ACHN (cell line): ENCODE measurements around the gene ACP3.
"Not testable (repeated sequence)": the region's sequence is repeated elsewhere in the genome, so short reads cannot be mapped to it uniquely, and the experiment has no call there.

ENCODE experiments used
- DNase-seq: peaks from one replicate; pipeline ENCODE4 v3.0.0-alpha.2; 2015
- in situ Hi-C: cut with HindIII; loops from 2 replicates; pipeline ENCODE4 v1.10.0; 2017; ENCODE audit warnings: low sequenced_read_pairs, low pct_ligation_motif_present, low pct_unique_long_range_greater_than_20kb

Gene ACP3, protein sequence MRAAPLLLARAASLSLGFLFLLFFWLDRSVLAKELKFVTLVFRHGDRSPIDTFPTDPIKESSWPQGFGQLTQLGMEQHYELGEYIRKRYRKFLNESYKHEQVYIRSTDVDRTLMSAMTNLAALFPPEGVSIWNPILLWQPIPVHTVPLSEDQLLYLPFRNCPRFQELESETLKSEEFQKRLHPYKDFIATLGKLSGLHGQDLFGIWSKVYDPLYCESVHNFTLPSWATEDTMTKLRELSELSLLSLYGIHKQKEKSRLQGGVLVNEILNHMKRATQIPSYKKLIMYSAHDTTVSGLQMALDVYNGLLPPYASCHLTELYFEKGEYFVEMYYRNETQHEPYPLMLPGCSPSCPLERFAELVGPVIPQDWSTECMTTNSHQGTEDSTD

DNA sequence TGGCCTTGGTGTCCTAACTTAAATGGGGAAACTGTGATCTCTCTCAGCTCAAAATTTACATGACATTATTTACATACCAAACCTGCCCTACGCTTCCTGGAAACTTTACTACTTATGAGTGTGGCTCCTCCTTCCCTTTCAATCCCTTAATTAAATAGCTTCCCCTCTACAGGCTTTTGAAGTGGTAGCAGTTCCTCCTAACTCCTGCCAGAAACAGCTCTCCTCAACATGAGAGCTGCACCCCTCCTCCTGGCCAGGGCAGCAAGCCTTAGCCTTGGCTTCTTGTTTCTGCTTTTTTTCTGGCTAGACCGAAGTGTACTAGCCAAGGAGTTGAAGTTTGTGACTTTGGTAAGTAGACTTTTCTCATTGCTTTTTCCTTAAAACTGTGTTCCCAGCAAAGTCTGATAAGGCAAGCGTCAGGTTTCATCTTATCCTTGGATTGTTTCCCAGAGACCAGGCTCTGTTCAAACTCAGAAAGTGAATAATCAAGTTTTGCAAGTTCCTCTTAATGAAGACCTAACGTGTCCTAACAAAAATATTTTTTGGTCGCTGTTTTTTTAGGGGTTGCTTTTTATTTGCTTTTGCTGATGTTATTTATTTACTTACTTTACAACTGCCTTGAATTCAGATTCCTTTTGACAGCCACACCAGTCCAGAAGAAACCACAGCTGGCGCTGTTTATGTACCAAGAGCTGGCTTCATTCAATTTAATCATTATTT lies at the start of gene ACP3:
ACP3 (plus strand) TSS at position 179 of the 720 bp plus-strand sequence; CDS start at position 229, 50 bp downstream.
- no peak for DNase-seq
- in situ Hi-C loops, result no loop called here

DNA sequence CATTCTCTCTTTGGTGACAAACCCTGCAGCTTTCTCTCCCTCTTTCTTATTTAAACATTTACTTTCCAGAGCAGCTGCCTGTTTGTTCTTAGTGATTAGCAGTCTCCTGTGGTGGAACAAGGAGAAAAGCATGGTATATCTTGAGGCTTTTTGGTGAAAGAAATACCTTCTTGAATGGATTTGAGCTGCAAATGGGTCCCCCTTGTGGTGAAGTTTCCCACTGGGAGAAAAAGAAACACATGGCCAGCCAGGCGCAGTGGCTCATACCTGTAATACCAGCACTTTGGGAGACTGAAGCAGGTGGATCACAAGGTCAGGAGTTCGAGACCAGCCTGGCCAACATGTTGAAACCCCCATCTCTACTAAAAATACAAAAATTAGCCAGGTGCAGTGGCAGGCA lies 48.3 kb upstream of the ACP3 start:
- in situ Hi-C loops, result no loop called here
- DNase-seq, result peak; percentile 17

DNA sequence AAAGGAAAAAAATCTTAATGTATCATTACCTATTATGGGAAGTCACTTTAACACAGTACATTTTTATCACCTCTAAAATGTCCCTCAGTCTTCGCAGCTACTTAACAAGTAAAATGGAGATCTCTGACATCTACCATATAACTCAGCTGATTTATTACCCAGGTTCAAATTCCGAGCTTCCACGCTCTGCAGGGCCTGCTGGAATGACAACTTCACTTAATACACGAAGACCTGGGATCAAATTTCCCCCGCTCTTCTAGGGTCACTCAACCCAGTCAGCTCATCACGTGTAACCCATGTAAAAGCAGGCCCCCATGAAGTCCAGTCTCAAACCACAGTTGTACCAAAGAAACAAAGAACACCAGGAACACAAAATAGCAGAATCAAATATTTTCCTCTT lies 44.2 kb upstream of the ACP3 start:
- in situ Hi-C loops, result no loop called here
- DNase-seq, result no peak

DNA sequence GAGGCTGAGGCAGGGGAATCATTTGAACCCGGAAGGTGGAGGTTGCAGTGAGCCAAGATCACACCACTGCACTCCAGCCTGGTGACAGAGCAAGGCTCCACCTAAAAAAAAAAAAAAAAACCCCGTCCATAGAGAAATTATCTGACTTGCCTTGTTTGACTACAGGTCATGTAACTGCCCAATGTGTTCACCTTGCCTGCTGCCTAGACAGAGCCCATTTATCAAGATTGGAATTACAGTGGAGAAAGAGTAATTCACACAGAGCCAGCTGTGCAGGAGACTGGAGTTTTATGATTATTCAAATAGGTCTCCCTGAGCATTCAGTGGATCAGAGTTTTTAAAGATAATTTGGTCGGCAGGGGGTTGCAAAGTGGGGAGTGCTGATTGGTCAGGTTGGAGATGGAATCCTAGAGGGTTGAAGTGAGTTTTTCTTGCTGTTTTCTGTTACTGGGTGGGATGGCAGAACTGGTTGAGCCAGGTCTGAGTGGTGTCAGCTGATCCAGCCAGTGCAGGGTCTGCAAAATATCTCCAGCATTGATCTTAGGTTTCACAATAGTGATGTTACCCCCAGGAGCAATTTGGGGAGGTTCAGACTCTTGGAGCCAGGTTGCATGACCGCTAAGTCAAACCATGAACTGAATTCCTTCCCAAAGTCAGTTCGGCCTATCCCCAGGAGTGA lies 40.8 kb upstream of the ACP3 start:
- DNase-seq, result no peak
- in situ Hi-C loops, result no loop called here

DNA sequence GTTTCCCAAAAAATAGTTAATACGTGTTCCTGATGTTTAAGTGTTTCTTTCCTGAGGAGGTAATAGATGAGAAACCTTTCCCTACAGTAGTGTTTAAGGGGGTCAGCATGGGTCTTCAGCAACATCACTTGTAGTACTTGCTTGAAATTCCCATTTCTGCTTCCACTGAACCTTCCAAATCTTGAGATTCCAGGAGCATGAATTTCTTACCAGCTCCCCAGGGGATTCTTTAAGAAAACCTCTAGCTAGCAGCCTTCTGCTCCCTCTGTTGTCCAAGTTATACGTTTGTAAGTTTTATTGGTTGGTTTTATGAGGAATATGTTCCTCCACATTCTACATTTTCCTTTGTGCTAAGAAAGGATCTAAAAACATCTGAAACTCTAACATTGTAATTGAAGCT lies 38.2 kb upstream of the ACP3 start:
- DNase-seq, result no peak
- in situ Hi-C loops, result no loop called here

DNA sequence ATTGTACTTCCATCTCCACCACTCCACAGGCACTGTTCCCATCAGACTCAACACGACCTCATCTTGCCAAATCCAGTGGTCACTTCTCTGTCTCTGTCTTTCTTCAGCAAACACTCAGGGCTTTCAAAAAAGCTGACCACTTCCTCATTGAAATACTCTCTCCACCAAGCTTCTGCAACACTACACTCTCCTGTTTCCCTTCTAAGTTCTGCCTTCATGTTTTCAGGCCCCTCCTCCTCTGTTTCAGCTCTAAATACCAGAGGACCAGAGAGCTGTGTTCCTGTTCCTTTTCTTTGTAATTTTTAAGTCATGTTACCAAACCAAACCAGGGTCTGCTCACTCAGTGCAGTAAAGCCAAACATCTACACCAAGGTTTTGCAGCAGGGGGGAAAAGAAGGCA lies 33.8 kb upstream of the ACP3 start:
- no peak for DNase-seq
- in situ Hi-C loops, result no loop called here

DNA sequence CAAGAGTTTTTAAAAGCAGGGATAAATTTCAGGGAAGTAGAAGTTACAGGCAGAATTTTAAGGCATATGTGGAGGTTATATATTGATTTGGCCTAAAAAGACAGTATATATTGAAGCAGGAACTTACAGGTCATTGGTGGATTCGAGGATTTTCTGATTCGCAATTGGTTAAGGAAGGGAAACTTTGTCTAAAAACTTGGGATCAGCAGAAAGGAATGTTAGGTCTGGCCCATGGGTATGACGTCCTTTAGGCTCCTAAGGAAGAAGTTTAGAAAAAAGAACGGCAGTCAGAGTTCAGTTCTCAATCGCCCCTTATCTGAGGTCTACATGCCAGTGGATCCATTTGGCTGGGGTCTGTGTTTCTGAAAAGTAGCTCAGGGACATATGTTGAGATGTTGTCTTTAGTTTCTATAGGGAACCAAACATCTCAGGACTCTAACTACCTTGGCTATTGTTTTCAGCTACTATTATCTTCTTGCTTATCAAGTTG lies 33.2 kb upstream of the ACP3 start:
- in situ Hi-C loops, result no loop called here
- DNase-seq, result no peak

DNA sequence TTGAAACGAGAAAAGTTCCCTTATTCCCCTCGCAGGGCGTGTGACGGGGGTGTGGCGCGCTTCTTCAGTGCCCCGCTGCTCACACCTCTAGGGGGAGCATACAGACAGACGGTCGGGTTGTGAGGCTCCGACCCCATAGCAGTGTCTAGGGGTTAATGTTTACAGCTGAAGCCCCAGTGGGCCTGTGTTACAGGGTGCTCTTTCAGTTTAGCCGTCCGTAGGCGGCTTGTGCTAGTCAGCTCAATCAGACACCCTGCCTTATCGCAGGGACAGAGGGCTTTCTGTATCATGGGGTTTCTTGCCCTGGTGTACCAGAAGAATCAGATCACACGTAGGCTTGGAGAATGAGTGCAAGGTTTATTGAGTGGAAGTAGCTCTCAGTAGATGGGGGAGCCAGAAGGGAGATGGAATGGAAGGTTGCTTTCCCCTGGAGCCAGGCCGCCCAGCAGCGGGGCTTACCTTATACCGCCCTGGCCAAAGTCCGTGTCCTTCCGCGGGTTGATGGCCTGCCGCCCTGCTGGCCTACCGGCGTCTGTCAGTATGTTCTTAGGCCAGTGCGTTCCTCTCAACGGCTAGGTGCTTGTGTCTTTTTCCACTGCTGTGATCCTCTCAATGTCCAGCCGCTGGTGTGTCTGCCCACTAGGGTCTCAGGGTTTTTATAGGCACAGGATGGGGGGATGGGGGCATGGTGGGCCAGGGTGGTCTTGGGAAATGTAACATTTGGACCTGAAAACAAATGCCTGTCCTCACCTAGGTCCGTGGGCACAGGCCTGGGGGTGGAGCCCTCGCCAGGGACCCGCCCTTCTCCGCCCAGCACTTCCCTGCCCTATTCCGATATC lies 32.2 kb upstream of the ACP3 start:
- in situ Hi-C loops, result no loop called here

DNA sequence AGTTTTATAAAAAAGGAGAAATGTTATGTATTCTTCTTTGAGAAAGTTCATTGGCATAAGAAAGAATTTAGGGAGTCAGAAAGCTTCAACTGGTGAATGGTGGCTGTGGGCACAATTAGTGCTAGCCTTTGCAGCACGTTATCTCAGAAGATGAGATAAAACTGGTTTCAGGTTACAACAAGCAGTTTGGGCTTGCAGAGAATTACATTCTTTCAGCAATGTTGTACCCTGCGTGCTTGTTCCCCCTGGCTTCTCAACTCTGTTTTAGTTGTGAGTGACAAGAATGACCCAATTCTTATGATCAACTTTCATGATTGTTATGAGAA lies 31.6 kb upstream of the ACP3 start:
- DNase-seq, result no peak
- in situ Hi-C loops, result no loop called here

More for the DNA sequence above, 32.2 kb upstream of the ACP3 start:
- no peak for DNase-seq

DNA sequence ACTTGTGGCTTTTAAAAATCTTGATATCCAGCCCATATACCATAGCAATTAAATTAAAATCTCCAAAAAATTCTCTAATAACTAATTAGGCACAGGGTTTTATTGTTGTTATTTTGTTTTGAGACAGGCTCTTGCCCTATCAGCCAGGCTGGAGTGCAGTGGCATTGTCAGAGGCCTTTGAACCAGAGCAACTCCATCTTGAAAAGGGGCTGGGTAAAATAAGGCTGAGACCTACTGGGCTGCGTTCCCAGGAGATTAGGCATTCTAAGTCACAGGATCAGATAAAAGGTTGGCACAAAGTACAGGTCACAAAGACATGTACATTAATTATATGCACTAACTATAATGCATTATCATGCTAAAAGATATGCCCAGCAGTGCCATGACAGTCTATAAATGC lies 31.2 kb upstream of the ACP3 start:
- in situ Hi-C loops, result no loop called here
- DNase-seq, result no peak

DNA sequence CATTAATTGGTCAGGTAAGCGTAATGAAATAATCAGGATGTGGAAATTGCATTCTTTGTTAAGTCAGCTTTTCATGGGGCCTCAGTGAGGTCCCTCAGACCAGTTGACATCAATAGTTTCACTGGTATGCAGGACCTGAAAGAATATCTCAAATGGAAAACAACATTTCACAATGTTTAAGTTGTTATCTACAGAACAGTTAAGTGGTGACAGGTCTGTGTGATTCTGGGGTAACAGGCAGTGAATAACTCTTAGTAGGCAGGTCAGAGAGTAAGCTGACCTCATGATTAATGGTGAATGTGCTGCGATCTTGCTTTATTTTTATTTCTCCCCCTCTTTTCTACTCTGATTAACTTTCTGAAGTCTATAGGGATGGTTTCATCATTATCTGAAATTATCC lies 28.9 kb upstream of the ACP3 start:
- no peak for DNase-seq
- in situ Hi-C loops, result no loop called here

DNA sequence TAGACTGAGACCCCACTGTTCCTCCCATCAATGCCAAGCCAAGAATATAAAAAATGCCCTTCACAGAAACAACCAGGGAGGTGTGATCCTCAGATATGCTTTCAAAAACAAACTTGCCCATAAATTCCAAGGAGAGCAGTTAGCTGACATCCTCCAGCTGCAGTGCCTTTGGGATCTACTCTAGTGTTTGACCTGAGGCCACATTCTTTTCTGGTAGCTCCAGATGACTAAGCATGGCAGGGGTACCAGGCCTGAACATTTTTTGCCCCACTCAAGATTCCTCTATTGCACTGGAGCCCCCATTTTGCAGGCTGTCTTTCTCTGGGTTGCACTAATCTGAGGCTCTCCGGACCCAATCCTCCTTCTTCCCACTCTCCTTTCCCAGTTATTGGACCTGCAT lies 27.9 kb upstream of the ACP3 start:
- in situ Hi-C loops, result no loop called here
- DNase-seq, result no peak

DNA sequence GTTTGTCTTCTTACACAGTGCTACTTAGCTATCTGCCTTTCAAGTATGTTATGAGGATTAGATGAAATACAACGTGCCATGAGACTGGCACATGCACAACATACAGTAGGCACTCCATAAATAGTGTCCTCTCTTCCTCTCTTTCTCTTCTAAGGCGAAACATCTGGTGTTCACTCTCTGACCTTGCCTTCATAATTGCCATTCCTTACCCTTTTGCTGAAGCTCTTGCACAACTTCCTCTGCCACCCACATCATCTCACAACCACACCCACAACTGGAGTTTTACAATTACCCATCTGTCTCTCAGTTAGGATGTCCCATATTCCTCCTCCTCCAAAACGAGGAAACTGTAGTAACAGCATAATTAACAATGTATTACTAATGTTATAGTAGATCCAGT lies 26.4 kb upstream of the ACP3 start:
- in situ Hi-C loops, result no loop called here
- DNase-seq, result no peak

DNA sequence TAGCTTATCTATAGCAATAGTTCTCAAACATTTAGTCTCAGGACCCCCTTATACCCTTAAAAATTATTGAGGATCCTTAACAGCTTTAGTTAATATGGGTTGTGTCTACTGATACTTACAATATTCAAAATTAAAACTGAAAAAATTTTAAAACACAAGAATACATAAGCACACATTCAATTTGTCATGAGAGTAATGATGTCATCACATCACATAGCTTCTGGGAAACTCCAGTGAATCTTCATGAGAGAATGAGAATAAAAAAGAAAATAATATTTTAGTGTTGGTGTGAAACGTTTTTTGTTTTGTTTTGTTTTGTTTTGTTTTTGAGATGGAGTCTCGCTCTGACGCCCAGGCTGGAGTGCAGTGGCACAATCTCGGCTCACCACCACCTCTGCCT lies 25.2 kb upstream of the ACP3 start:
- in situ Hi-C loops, result no loop called here
- DNase-seq, result no peak

DNA sequence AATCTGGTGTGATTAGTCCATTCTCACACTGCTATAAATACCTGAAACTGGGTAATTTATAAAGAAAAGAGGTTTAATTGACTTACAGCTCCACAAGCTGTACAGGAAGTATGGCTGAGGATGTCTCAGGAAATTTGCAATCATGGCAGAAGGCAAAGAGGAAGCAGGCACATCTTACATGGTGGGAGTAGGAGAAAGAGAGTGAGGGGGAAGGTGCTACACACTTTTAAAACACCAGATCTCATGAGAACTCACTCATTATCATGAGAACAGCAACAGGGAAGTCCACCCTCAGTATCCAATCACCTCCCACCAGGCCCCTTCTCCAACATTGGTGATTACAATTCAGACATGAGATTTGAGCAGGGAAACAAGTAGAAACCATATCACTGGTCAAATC lies 24.0 kb upstream of the ACP3 start:
- no peak for DNase-seq
- in situ Hi-C loops, result no loop called here

DNA sequence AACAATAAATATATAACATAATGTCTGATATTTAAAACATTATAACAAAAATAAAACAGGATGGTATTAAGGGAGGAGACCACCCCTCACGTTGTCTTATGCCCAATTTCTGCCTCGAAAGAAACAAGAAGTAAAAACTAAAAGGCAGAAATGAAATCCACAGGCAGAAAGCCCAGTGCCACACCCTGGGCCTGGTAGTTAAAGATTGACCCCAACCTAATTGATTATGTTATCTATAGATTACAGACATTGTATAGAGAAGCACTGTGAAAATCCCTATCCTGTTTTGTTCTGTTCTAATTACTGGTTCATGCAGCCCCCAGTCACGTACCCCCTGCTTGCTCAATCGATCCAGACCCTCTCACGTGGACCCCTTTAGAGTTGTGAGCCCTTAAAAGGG lies 22.3 kb upstream of the ACP3 start:
- no peak for DNase-seq
- in situ Hi-C loops, result no loop called here

DNA sequence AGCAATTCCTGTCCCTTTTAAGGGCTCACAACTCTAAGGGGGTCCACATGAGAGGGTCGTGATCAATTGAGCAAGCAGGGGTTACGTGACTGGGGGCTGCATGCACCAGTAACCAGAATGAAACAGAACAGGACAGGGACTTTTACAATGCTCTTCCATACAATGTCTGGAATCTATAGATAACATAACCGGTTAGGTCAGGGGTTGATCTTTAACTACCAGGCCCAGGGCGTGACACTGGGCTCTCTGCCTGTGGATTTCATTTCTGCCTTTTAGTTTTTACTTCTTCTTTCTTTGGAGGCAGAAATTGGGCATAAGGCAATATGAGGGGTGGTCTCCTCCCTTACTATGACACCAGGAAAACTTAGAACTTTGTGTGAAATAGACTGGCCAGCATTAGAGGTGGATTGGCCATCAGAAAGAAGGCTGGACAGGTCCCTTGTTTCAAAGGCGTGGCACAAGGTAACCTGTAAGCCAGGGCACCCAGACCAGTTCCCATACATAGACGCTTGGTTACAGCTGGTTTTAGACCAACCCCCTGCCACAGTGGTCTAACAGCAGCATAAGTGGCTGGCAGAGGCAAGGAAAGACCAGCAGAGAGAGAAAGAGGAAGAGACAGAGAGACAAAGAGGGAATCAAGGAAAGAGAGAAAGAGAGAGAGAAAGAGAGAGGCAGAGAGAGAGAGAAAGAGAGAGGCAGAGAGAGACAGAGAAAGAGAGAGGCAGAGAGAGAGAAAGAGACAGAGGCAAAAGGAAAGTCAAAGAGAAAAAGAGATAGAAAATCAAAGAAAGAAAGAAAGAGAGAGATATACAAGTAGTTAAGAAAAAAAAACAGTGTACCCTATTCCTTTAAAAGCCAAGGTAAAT lies 13.6 kb upstream of the ACP3 start:
- not testable (repeated sequence) for DNase-seq

DNA sequence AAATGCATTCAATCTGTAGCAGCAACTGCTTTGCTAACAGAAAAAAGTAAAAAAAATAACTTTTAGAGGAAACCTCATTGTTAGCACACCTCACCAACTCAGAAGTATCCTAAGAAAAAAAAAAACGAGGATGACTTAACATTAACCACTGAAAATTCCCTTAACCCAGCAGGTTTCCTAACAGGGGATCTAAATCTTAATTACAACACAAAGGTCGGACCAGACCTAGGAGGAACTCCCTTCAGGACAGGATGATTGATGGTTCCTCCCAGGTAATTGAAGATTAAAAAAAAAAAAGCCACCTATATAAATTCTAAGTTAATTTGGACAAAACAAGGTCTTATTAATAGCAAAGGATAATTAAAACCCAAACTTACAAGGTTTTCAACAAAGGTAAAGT lies 12.9 kb upstream of the ACP3 start:
- DNase-seq, in situ Hi-C loops: not testable (repeated sequence)

More for the DNA sequence above, 13.6 kb upstream of the ACP3 start:
- in situ Hi-C loops, result not testable (repeated sequence)
